HepG2 (cell line): ENCODE results near the gene DNMT3A. TPM values are rescaled to one million over a fixed set of nuclear protein-coding genes. Genes with fewer than 3 reads are reported as not detected.

ENCODE experiments used
- CHD2 ChIP-seq: IDR thresholded peaks from 2 replicates; pipeline ENCODE4 v1.6.1; 2011; ENCODE audit warnings: low read depth, low read length, improper control_type of control experiment
- DNMT3B ChIP-seq: conservative IDR thresholded peaks from 2 replicates; pipeline ENCODE4 v1.6.1; 2016; ENCODE audit warnings: missing biosample characterization, control low read depth
- GATAD2A ChIP-seq: IDR thresholded peaks from 2 replicates; pipeline ENCODE4 v1.6.1; 2016
- HIVEP1 ChIP-seq: sonication (generic); formaldehyde crosslinking; IDR thresholded peaks from 2 replicates; pipeline ENCODE4 v1.4.0; 2020; ENCODE audit warnings: mild to moderate bottlenecking, missing genetic modification reagents
- MAZ ChIP-seq, 2 experiments: sonication (generic) in 1 of 2; formaldehyde crosslinking in 1 of 2; IDR thresholded peaks; 2 replicates each; pipeline versions ENCODE4 v1.5.0 to v1.6.1; 2012 to 2020; ENCODE audit warnings: low read depth in 2 of 2, mild to moderate bottlenecking in 2 of 2, borderline replicate concordance in 1 of 2, improper control_type of control experiment in 1 of 2, low read length in 1 of 2, missing genetic modification reagents in 1 of 2, moderate library complexity in 1 of 2
- MXD1 ChIP-seq: sonication (generic); formaldehyde crosslinking; IDR thresholded peaks from 2 replicates; pipeline ENCODE4 v1.4.0; 2020; ENCODE audit warnings: mild to moderate bottlenecking, missing genetic modification reagents
- NONO ChIP-seq, 2 experiments: fragments of 450-650 bp in 1 of 2; sonication (generic) in 1 of 2; formaldehyde crosslinking in 1 of 2; IDR thresholded peaks in 1 of 2; conservative IDR thresholded peaks in 1 of 2; 2 replicates each; pipeline versions ENCODE4 v1.6.1 to v1.8.0; 2017 to 2022; ENCODE audit warnings: mild to moderate bottlenecking in 1 of 2, missing genetic modification reagents in 1 of 2, moderate library complexity in 1 of 2
- REST ChIP-seq, 2 experiments: IDR thresholded peaks; 2 replicates each; pipeline ENCODE4 v1.6.1; 2011 to 2012; ENCODE audit warnings: low read length in 2 of 2, borderline replicate concordance in 1 of 2, low read depth in 1 of 2, mild to moderate bottlenecking in 1 of 2, moderate library complexity in 1 of 2
- SMARCE1 ChIP-seq: fragments of 450-650 bp; IDR thresholded peaks from 2 replicates; pipeline ENCODE4 v1.6.1; 2017; ENCODE audit warnings: borderline replicate concordance
- SNAPC2 ChIP-seq: sonication (generic); formaldehyde crosslinking; IDR thresholded peaks from 2 replicates; pipeline ENCODE4 v1.8.1; 2022; ENCODE audit warnings: mild to moderate bottlenecking, missing genetic modification reagents
- ZBTB26 ChIP-seq: IDR thresholded peaks from 2 replicates; pipeline ENCODE4 v1.6.1; 2016; ENCODE audit warnings: missing compliant biosample characterization, missing genetic modification reagents, borderline replicate concordance
- ZBTB34 ChIP-seq: sonication (generic); formaldehyde crosslinking; IDR thresholded peaks from 2 replicates; pipeline ENCODE4 v1.8.0; 2022; ENCODE audit warnings: mild to moderate bottlenecking, missing genetic modification reagents
- ZFP36L1 ChIP-seq: sonication (generic); formaldehyde crosslinking; IDR thresholded peaks from 2 replicates; pipeline ENCODE4 v1.8.0; 2022; ENCODE audit warnings: mild to moderate bottlenecking, missing genetic modification reagents, moderate library complexity
- ZMAT3 ChIP-seq: sonication (generic); formaldehyde crosslinking; conservative IDR thresholded peaks from 2 replicates; pipeline ENCODE4 v1.7.0; 2021; ENCODE audit warnings: missing genetic modification reagents
- ZNF143 ChIP-seq: sonication (generic); formaldehyde crosslinking; IDR thresholded peaks from 2 replicates; pipeline ENCODE4 v1.4.0; 2020; ENCODE audit warnings: missing genetic modification reagents
- ZNF414 ChIP-seq: sonication (generic); formaldehyde crosslinking; IDR thresholded peaks from 2 replicates; pipeline ENCODE4 v1.5.0; 2020; ENCODE audit warnings: missing genetic modification reagents
- ZNF510 ChIP-seq: sonication (generic); formaldehyde crosslinking; IDR thresholded peaks from 2 replicates; pipeline ENCODE4 v1.4.0; 2020; ENCODE audit warnings: low read depth, mild to moderate bottlenecking, missing genetic modification reagents
- ZNF512 ChIP-seq: sonication (generic); formaldehyde crosslinking; IDR thresholded peaks from 2 replicates; pipeline ENCODE4 v1.4.0; 2020; ENCODE audit warnings: mild to moderate bottlenecking, missing genetic modification reagents
- ZSCAN22 ChIP-seq: sonication (generic); formaldehyde crosslinking; IDR thresholded peaks from 2 replicates; pipeline ENCODE4 v1.4.0; 2020; ENCODE audit warnings: mild to moderate bottlenecking, missing genetic modification reagents
- polyA plus RNA-seq, 8 experiments: library from polyadenylated mRNA; depleted of rRNA in 3 of 8; stranded (reverse) in 7 of 8; unstranded in 1 of 8; fragments of >200 nt; fragmentation: Illumina TruSeq in 4 of 8; extraction: Trizol in 4 of 8; gene quantifications; 2 replicates each; pipeline versions ENCODE4 v1.2.1 to v1.2.3, GENCODE V29; 2011 to 2016; ENCODE audit warnings: low read depth in 4 of 8, missing spikeins in 1 of 8, mixed read lengths in 1 of 8; ENCODE audit not compliant: insufficient read depth in 1 of 8
- total RNA-seq, 5 experiments: library from RNA; depleted of rRNA; stranded (reverse); fragments of >200 nt; fragmentation: Illumina TruSeq; extraction: Trizol; gene quantifications; 2 replicates each; pipeline ENCODE4 v1.2.3, GENCODE V29; 2016; ENCODE audit warnings: low read depth in 1 of 5

DNMT3A gene
- total and polyA plus RNA-seq, 2 of the 13 experiments (the other 11 are each of a cell fraction or from before 2014, with no cell fraction given), result 14.7 to 29.1 TPM

- TF ChIP-seq REST (IDR thresholded peaks at IDR 0.05; ENCODE audit: borderline replicate concordance in 1 of 2, low read depth in 1 of 2, low read length in 2 of 2) (no peak), ZNF512 (CRISPR knock-in tag) (no peak), SMARCE1 (no peak), ZBTB34 (CRISPR knock-in tag) (0 out of 2 replicates have a peak, but pooled peaks have one; percentile 42), ZFP36L1 (no peak), ZNF510 (CRISPR knock-in tag) (no peak), NONO (IDR thresholded peaks at IDR 0.05) (no peak), NONO (CRISPR knock-in tag; conservative IDR thresholded peaks at IDR 0.05) (0 out of 2 replicates have a peak, but pooled peaks have one; percentile 13), HIVEP1 (CRISPR knock-in tag) (no peak), GATAD2A (CRISPR knock-in tag) (no peak; the same call in 1 of the 2 replicates), CHD2 (no peak), ZNF143 (CRISPR knock-in tag) (no peak), ZBTB26 (no peak), MXD1 (CRISPR knock-in tag) (no peak), DNMT3B (no peak), ZSCAN22 (CRISPR knock-in tag) (peak; percentile 65), SNAPC2 (CRISPR knock-in tag) (no peak), ZMAT3 (CRISPR knock-in tag) (0 out of 2 replicates have a peak, but pooled peaks have one; percentile 12), ZNF414 (0 out of 2 replicates have a peak, but pooled peaks have one; percentile 73), MAZ (IDR thresholded peaks at IDR 0.05; ENCODE audit: borderline replicate concordance, low read depth, low read length) (no peak), MAZ (CRISPR knock-in tag; IDR thresholded peaks at IDR 0.05; ENCODE audit: low read depth) (no peak)
These were observed 20.9 kb upstream of the DNMT3A start (continued) for GRCh38 chr2:25362434-25363145.
